Measurements from ENCODE around the gene GMDS. TPM values are rescaled to one million over a fixed set of nuclear protein-coding genes. Genes with fewer than 3 reads are reported as not detected.

GMDS gene
- total and polyA plus RNA-seq, 2 of the 13 experiments (the other 11 are each of a cell fraction or from before 2014, with no cell fraction given): 64.4 to 112 TPM

DNA sequence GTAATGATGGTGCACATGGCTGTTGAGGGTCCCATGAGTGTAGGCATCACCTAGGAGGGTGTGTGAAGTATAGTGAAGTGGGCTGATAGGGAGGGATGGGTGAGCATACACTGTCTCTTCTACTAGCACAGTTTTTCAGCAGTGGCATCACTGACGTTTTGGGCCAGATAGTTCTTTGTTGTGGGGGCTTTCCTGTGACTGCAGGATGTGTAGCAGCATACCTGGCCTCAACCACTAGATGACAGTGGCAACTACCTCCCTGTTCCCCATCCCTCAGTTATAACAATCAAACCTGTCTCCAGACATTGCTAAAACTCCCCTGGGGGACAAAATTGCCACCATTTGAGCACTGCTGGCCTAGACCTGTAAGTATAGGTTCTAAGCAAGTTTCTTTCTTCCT is 396.7 kb downstream of the GMDS start:
- DNase-seq (ENCODE audit: low spot score) (no peak), FAIRE-seq (no peak), ATAC-seq (no peak)
- BruUV-seq (replicated peaks): no TSS peak
- Histone ChIP-seq H3K79me2 (ENCODE audit: insufficient read depth, low read length) (no peaks in the 10 kb centered on the region), H3K9me3 (ENCODE audit: low read length) (no peaks in the 10 kb centered on the region), H2AFZ (ENCODE audit: low read length) (no peak overlapping the region), H3K27me3 (ENCODE audit: control insufficient read depth in 1 of 2, insufficient read depth in 2 of 2, low read length in 2 of 2) (no peaks in the 10 kb centered on the region), H3K36me3 (replicated peaks in 1 of 2; ENCODE audit: control insufficient read depth in 1 of 2, insufficient read depth in 2 of 2, low read length in 2 of 2) (peaks cover under 1 to 24% of the 10 kb centered on the region in 2 experiments; a peak in 4 of 5 replicates), H3K9ac (ENCODE audit: insufficient read depth, low read depth, low read length) (no peak overlapping the region), H3K4me1 (ENCODE audit: insufficient read depth, low read length) (no peaks in the 10 kb centered on the region), H3K4me2 (ENCODE audit: low read depth, low read length) (no peak overlapping the region), H3K4me3 (replicated peaks in 1 of 3; ENCODE audit: insufficient read depth in 1 of 3, low read depth in 2 of 3, low read length in 3 of 3) (no peak overlapping the region), H4K20me1 (ENCODE audit: insufficient read depth, low read length) (no peaks in the 10 kb centered on the region; the same call in 1 of the 2 replicates), H3K27ac (ENCODE audit: extremely low read length, insufficient read depth, low read length) (no peak overlapping the region)
- 100% methylated on average over 1 of the region's 1 CpG for WGBS (ENCODE audit: low lambda C conversion rate)
- POLR2A ChIA-PET: no interaction called here
- CTCF ChIA-PET (ENCODE audit: low intra/inter-chr PET ratio, low total read pairs): no interaction called here
- intact Hi-C loops (cut with micrococcal nuclease; ENCODE audit: unreplicated experiment): no loop called here
- in situ Hi-C loops (cut with HindIII; ENCODE audit: extremely low pct_ligation_motif_present, low pct_unique_long_range_greater_than_20kb): no loop called here
- TF ChIP-seq, protein P1, sequence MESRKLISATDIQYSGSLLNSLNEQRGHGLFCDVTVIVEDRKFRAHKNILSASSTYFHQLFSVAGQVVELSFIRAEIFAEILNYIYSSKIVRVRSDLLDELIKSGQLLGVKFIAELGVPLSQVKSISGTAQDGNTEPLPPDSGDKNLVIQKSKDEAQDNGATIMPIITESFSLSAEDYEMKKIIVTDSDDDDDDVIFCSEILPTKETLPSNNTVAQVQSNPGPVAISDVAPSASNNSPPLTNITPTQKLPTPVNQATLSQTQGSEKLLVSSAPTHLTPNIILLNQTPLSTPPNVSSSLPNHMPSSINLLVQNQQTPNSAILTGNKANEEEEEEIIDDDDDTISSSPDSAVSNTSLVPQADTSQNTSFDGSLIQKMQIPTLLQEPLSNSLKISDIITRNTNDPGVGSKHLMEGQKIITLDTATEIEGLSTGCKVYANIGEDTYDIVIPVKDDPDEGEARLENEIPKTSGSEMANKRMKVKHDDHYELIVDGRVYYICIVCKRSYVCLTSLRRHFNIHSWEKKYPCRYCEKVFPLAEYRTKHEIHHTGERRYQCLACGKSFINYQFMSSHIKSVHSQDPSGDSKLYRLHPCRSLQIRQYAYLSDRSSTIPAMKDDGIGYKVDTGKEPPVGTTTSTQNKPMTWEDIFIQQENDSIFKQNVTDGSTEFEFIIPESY (CRISPR knock-in tag; IDR thresholded peaks at IDR 0.05): no peak
- TF ChIP-seq RFXAP (CRISPR knock-in tag; IDR thresholded peaks at IDR 0.05; ENCODE audit: borderline replicate concordance) (no peak), ZMYM2 (CRISPR knock-in tag; IDR thresholded peaks at IDR 0.05) (no peak), ZNF790 (CRISPR knock-in tag; IDR thresholded peaks at IDR 0.05; ENCODE audit: borderline replicate concordance) (no peak), ZNF33A (CRISPR knock-in tag; IDR thresholded peaks at IDR 0.05; ENCODE audit: borderline replicate concordance) (no peak), ZNF674 (CRISPR knock-in tag; IDR thresholded peaks at IDR 0.05; ENCODE audit: low read depth) (no peak), POLR2G (IDR thresholded peaks at IDR 0.05; ENCODE audit: low read depth, low read length) (no peak), CBFB (CRISPR knock-in tag; IDR thresholded peaks at IDR 0.05) (no peak)
- TF ChIP-seq, protein P2, sequence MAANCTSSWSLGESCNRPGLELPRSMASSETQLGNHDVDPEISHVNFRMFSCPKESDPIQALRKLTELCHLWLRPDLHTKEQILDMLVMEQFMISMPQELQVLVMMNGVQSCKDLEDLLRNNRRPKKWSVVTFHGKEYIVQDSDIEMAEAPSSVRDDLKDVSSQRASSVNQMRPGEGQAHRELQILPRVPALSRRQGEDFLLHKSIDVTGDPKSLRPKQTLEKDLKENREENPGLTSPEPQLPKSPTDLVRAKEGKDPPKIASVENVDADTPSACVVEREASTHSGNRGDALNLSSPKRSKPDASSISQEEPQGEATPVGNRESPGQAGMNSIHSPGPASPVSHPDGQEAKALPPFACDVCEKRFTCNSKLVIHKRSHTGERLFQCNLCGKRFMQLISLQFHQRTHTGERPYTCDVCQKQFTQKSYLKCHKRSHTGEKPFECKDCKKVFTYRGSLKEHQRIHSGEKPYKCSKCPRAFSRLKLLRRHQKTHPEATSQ (CRISPR knock-in tag; IDR thresholded peaks at IDR 0.05; ENCODE audit: borderline replicate concordance): no peak
- TF ChIP-seq, protein P3, sequence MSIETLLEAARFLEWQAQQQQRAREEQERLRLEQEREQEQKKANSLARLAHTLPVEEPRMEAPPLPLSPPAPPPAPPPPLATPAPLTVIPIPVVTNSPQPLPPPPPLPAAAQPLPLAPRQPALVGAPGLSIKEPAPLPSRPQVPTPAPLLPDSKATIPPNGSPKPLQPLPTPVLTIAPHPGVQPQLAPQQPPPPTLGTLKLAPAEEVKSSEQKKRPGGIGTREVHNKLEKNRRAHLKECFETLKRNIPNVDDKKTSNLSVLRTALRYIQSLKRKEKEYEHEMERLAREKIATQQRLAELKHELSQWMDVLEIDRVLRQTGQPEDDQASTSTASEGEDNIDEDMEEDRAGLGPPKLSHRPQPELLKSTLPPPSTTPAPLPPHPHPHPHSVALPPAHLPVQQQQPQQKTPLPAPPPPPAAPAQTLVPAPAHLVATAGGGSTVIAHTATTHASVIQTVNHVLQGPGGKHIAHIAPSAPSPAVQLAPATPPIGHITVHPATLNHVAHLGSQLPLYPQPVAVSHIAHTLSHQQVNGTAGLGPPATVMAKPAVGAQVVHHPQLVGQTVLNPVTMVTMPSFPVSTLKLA (IDR thresholded peaks at IDR 0.05): no peak
